OCI-LY7 (cell line): Measurements from ENCODE around the gene AK5. TPM values are rescaled to one million over a fixed set of nuclear protein-coding genes. Genes with fewer than 3 reads are reported as not detected.

ENCODE experiments used
- BruUV-seq: library from RNA; stranded (reverse); fragments of 400-500 nt; replicated peaks from 2 replicates; lab custom pipeline; 2021; lab: Mats Ljungman, UMichigan
- CTCF ChIA-PET: fragments of 300-600 bp; sonication (Branson Sonifier 250); formaldehyde crosslinking; loops from one replicate; lab custom pipeline; 2022; ENCODE audit warnings: antibody characterized with exemption; ENCODE audit not compliant: unreplicated experiment; lab: Charles Lee
- POLR2A ChIA-PET: fragments of 300-600 bp; sonication (Branson Sonifier 250); formaldehyde crosslinking; loops from one replicate; lab custom pipeline; 2022; ENCODE audit warnings: antibody characterized with exemption; lab: Charles Lee
- DNase-seq: peaks from one replicate; pipeline ENCODE4 v3.0.0-alpha.2; 2015; ENCODE audit warnings: low spot score
- H2AFZ ChIP-seq: fragments of 200-600 bp; sonication (generic), shearing (Covaris generic); 2 replicates; pipeline ENCODE4 v1.6.1; 2014; ENCODE audit warnings: mild to moderate bottlenecking, antibody characterized with exemption, low read length, moderate library complexity
- H3K27ac ChIP-seq: fragments of 200-600 bp; sonication (generic); 2 replicates; pipeline ENCODE4 v1.5.1; 2014; ENCODE audit warnings: mixed run types, low read depth, mild to moderate bottlenecking, moderate library complexity, low read length, inconsistent platforms; ENCODE audit not compliant: poor library complexity, severe bottlenecking
- H3K36me3 ChIP-seq: fragments of 200-600 bp; sonication (generic); 2 replicates; pipeline ENCODE4 v1.6.1; 2014; ENCODE audit warnings: mild to moderate bottlenecking, antibody characterized with exemption, low read length, moderate library complexity, mixed read lengths; ENCODE audit not compliant: insufficient read depth
- H3K4me1 ChIP-seq: fragments of 200-600 bp; sonication (generic); 2 replicates; pipeline ENCODE4 v1.5.1; 2014; ENCODE audit warnings: mild to moderate bottlenecking, low read length; ENCODE audit not compliant: insufficient read depth, poor library complexity, severe bottlenecking
- H3K4me2 ChIP-seq: fragments of 200-600 bp; sonication (generic); 2 replicates; pipeline ENCODE4 v1.6.1; 2014; ENCODE audit warnings: mild to moderate bottlenecking, low read length
- H3K4me3 ChIP-seq: fragments of 200-600 bp; sonication (generic); 2 replicates; pipeline ENCODE4 v1.5.1; 2014; ENCODE audit warnings: mild to moderate bottlenecking, low read depth, low read length; ENCODE audit not compliant: poor library complexity, severe bottlenecking
- H3K79me2 ChIP-seq: fragments of 200-600 bp; sonication (generic); 2 replicates; pipeline ENCODE4 v1.6.1; 2016; ENCODE audit warnings: low read depth, mild to moderate bottlenecking, low read length, moderate library complexity, mixed read lengths; ENCODE audit not compliant: insufficient read depth
- H3K9me2 ChIP-seq: fragments of 200-600 bp; sonication (generic); 2 replicates; pipeline ENCODE4 v1.6.1; 2016; ENCODE audit warnings: mild to moderate bottlenecking, low read length, mixed read lengths; ENCODE audit not compliant: insufficient read depth
- H3K9me3 ChIP-seq: fragments of 200-600 bp; sonication (generic); 2 replicates; pipeline ENCODE4 v1.6.1; 2014; ENCODE audit warnings: mild to moderate bottlenecking, mixed run types, low read length, mixed read lengths
- H4K20me1 ChIP-seq: fragments of 200-600 bp; sonication (generic); 2 replicates; pipeline ENCODE4 v1.6.1; 2014; ENCODE audit warnings: mild to moderate bottlenecking, antibody characterized with exemption, low read length, moderate library complexity, mixed read lengths; ENCODE audit not compliant: insufficient read depth
- CTCF ChIP-seq: fragments of 200-600 bp; sonication (generic); conservative IDR thresholded peaks from 2 replicates; pipeline ENCODE4 v1.5.1; 2014; ENCODE audit warnings: mild to moderate bottlenecking, antibody characterized with exemption, low read length, moderate library complexity, mixed read lengths
- EZH2phosphoT487 ChIP-seq: fragments of 200-600 bp; sonication (generic); IDR thresholded peaks from 2 replicates; pipeline ENCODE4 v1.6.1; 2018; ENCODE audit warnings: low read depth, borderline replicate concordance, mild to moderate bottlenecking, mixed run types, antibody characterized with exemption, low read length, moderate library complexity, mixed read lengths
- intact Hi-C: fragments of 100-400 bp; cut with micrococcal nuclease; formaldehyde crosslinking; loops from one replicate; pipeline ENCODE4 v1.10.0; 2022; ENCODE audit not compliant: unreplicated experiment
- total RNA-seq, 2 experiments: library from RNA; depleted of rRNA in 1 of 2; stranded (reverse); fragments of >200 nt in 1 of 2; shearing (Covaris generic) in 1 of 2; gene quantifications; 2 replicates each; pipeline ENCODE4 v1.2.3, GENCODE V29; 2014 to 2022

AK5 gene
- total RNA-seq, 2 experiments from 2014 or later, result not detected

GRCh38 chr1:77339326-77339725, 57.5 kb downstream of the AK5 start:
- no peak overlapping the region for H3K4me3 ChIP-seq
- H3K4me1 ChIP-seq, result no peaks in the 10 kb centered on the region
- no peaks in the 10 kb centered on the region for H4K20me1 ChIP-seq
- intact Hi-C loops, result no loop called here
- no peaks in the 10 kb centered on the region for H3K36me3 ChIP-seq
- H3K4me2 ChIP-seq, result no peak overlapping the region
- H3K9me2 ChIP-seq, result no peaks in the 10 kb centered on the region
- DNase-seq, result no peak
- no peak for TF ChIP-seq EZH2phosphoT487
- TF ChIP-seq CTCF, result no peak
- ChIA-PET CTCF (no interaction called here), POLR2A (interaction anchor here (0.5 kb wide), 1 partner anchor 33 kb away, joined by 4 read pairs; no protein-coding TSS in a partner anchor)
- H3K9me3 ChIP-seq, result no peaks in the 10 kb centered on the region
- H2AFZ ChIP-seq, result no peak overlapping the region
- no TSS peak for BruUV-seq
- H3K27ac ChIP-seq, result no peak overlapping the region
- no peaks in the 10 kb centered on the region for H3K79me2 ChIP-seq

- no peaks in the 10 kb centered on the region for H4K20me1 ChIP-seq
- no peaks in the 10 kb centered on the region for H3K4me1 ChIP-seq
- no peaks in the 10 kb centered on the region for H3K9me2 ChIP-seq
- H3K9me3 ChIP-seq, result no peaks in the 10 kb centered on the region
- H3K4me2 ChIP-seq, result no peak overlapping the region
- no peak overlapping the region for H2AFZ ChIP-seq
- no peak for DNase-seq
- no peak overlapping the region for H3K4me3 ChIP-seq
- no peak overlapping the region for H3K27ac ChIP-seq
- ChIA-PET CTCF (no interaction called here), POLR2A (no interaction called here)
- TF ChIP-seq EZH2phosphoT487, result no peak
- no peak for TF ChIP-seq CTCF
- H3K36me3 ChIP-seq, result no peaks in the 10 kb centered on the region
- intact Hi-C loops, result no loop called here
- no TSS peak for BruUV-seq
- H3K79me2 ChIP-seq, result no peaks in the 10 kb centered on the region
These were observed 59.4 kb downstream of the AK5 start for GRCh38 chr1:77341195-77341594.

- H3K4me1 ChIP-seq, result no peaks in the 10 kb centered on the region
- H3K9me3 ChIP-seq, result no peaks in the 10 kb centered on the region
- H3K79me2 ChIP-seq, result no peaks in the 10 kb centered on the region
- ChIA-PET CTCF (no interaction called here), POLR2A (interaction anchor here (0.5 kb wide), 1 partner anchor 115 kb away, joined by 5 read pairs; no protein-coding TSS in a partner anchor)
- H3K9me2 ChIP-seq, result no peaks in the 10 kb centered on the region
- no peak overlapping the region for H3K4me3 ChIP-seq
- BruUV-seq, result no TSS peak
- H3K4me2 ChIP-seq, result no peak overlapping the region
- no peaks in the 10 kb centered on the region for H4K20me1 ChIP-seq
- H3K27ac ChIP-seq, result no peak overlapping the region
- DNase-seq, result no peak
- no peak overlapping the region for H2AFZ ChIP-seq
- no peaks in the 10 kb centered on the region for H3K36me3 ChIP-seq
- TF ChIP-seq EZH2phosphoT487, result no peak
- TF ChIP-seq CTCF, result no peak
- intact Hi-C loops, result no loop called here
These were observed 60.9 kb downstream of the AK5 start for GRCh38 chr1:77342745-77343144.
